SK-N-SH (cell line): Measurements from ENCODE around the gene SMC2.
A peak's percentile ranks its signal among the peaks of the same experiment; 100 is the strongest.

Source experiments
- CHD2 ChIP-seq: fragments of 150-350 bp; IDR thresholded peaks from 2 replicates; pipeline ENCODE4 v1.6.1; 2018; ENCODE audit warnings: low read length; ENCODE audit not compliant: partially characterized antibody
- ELF1 ChIP-seq: IDR thresholded peaks from 2 replicates; pipeline ENCODE4 v1.4.0; 2012
- EZH2phosphoT487 ChIP-seq: fragments of 200-600 bp; sonication (generic); IDR thresholded peaks from 2 replicates; pipeline ENCODE4 v1.6.1; 2017; ENCODE audit warnings: low read depth, mixed run types, mild to moderate bottlenecking, antibody characterized with exemption, moderate library complexity, borderline replicate concordance
- FOXJ3 ChIP-seq: sonication (generic); formaldehyde crosslinking; IDR thresholded peaks from 2 replicates; pipeline ENCODE4 v1.5.1; 2020; ENCODE audit warnings: mild to moderate bottlenecking, missing genetic modification reagents
- NRF1 ChIP-seq: IDR thresholded peaks from 2 replicates; pipeline ENCODE4 v1.6.1; 2012; ENCODE audit warnings: low read depth, mild to moderate bottlenecking, low read length
- POLR2AphosphoS5 ChIP-seq: IDR thresholded peaks from 2 replicates; pipeline ENCODE4 v1.6.1; 2012; ENCODE audit warnings: low read depth, low read length
- RFX5 ChIP-seq: IDR thresholded peaks from 2 replicates; pipeline ENCODE4 v1.6.1; 2012; ENCODE audit warnings: mild to moderate bottlenecking, improper control_type of control experiment, low read length
- TAF1 ChIP-seq: IDR thresholded peaks from 2 replicates; pipeline ENCODE4 v1.6.1; 2012; ENCODE audit warnings: low read depth, mild to moderate bottlenecking, low read length, moderate library complexity, borderline replicate concordance
- TEAD4 ChIP-seq: IDR thresholded peaks from 2 replicates; pipeline ENCODE4 v1.4.0; 2012; ENCODE audit warnings: mild to moderate bottlenecking, borderline replicate concordance; ENCODE audit not compliant: insufficient read depth
- TF ChIP-seq, protein P1 (sequence below): fragments of 200-600 bp; sonication (generic); IDR thresholded peaks from 2 replicates; pipeline ENCODE4 v1.6.1; 2017; ENCODE audit warnings: antibody characterized with exemption, mild to moderate bottlenecking, moderate library complexity
- TF ChIP-seq, protein P2 (sequence below): IDR thresholded peaks from 2 replicates; pipeline ENCODE4 v1.6.1; 2012; ENCODE audit warnings: mild to moderate bottlenecking, low read depth, low read length, moderate library complexity
- TF ChIP-seq, protein P3 (sequence below): IDR thresholded peaks from 2 replicates; pipeline ENCODE4; 2012
- TF ChIP-seq, protein P4 (sequence below): IDR thresholded peaks from 2 replicates; pipeline ENCODE4 v1.4.0; 2012; ENCODE audit warnings: low read depth

DNA sequence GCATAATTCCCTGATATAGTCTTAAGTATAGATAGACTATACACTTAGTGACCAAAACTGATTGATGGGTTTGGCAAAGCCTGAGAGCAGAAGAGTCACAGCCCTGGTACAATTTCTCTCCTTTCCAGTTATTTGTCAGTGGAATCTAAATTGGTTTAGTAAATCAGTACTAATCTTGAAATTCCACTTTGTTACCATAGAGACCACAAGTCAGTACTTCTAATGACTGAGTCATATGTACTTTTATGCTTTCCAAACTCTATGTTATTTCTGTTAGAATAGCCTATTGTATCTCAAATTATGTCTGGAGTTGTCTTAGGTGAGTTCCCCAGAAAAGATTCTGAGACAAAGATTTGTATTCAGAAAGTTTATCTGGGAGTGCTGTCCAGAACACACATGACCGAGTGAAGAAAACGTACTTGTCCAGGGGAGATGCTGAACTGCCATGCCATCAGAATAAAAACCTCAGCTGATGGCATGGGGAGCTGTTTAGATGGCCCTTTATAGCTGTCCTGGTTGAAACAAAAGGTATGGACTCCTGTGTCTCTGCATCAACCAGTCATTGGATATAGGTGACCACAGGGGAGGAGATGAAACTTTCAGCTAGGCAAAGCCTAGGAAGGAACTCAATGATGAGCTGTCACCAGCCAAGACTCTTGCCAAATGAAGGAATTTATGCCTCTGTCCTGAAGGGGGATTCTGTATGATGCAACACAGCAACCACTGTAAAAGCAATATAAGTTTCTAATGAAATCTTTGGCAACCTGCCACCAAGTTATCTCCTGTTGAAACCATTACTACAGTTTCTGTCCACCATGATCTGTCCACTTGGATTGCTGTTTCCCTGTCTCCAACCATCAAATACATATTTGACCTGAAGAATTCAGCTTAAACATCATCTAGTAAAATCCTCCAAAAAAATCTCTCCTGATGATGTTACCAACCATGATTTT lies 18.0 kb upstream of the SMC2 start:
- TF ChIP-seq FOXJ3 (CRISPR knock-in tag) = no peak
- no peak for TF ChIP-seq EZH2phosphoT487
- TF ChIP-seq, protein P1, sequence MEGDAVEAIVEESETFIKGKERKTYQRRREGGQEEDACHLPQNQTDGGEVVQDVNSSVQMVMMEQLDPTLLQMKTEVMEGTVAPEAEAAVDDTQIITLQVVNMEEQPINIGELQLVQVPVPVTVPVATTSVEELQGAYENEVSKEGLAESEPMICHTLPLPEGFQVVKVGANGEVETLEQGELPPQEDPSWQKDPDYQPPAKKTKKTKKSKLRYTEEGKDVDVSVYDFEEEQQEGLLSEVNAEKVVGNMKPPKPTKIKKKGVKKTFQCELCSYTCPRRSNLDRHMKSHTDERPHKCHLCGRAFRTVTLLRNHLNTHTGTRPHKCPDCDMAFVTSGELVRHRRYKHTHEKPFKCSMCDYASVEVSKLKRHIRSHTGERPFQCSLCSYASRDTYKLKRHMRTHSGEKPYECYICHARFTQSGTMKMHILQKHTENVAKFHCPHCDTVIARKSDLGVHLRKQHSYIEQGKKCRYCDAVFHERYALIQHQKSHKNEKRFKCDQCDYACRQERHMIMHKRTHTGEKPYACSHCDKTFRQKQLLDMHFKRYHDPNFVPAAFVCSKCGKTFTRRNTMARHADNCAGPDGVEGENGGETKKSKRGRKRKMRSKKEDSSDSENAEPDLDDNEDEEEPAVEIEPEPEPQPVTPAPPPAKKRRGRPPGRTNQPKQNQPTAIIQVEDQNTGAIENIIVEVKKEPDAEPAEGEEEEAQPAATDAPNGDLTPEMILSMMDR = no peak
- no peak for TF ChIP-seq ELF1
- TF ChIP-seq, protein P2, sequence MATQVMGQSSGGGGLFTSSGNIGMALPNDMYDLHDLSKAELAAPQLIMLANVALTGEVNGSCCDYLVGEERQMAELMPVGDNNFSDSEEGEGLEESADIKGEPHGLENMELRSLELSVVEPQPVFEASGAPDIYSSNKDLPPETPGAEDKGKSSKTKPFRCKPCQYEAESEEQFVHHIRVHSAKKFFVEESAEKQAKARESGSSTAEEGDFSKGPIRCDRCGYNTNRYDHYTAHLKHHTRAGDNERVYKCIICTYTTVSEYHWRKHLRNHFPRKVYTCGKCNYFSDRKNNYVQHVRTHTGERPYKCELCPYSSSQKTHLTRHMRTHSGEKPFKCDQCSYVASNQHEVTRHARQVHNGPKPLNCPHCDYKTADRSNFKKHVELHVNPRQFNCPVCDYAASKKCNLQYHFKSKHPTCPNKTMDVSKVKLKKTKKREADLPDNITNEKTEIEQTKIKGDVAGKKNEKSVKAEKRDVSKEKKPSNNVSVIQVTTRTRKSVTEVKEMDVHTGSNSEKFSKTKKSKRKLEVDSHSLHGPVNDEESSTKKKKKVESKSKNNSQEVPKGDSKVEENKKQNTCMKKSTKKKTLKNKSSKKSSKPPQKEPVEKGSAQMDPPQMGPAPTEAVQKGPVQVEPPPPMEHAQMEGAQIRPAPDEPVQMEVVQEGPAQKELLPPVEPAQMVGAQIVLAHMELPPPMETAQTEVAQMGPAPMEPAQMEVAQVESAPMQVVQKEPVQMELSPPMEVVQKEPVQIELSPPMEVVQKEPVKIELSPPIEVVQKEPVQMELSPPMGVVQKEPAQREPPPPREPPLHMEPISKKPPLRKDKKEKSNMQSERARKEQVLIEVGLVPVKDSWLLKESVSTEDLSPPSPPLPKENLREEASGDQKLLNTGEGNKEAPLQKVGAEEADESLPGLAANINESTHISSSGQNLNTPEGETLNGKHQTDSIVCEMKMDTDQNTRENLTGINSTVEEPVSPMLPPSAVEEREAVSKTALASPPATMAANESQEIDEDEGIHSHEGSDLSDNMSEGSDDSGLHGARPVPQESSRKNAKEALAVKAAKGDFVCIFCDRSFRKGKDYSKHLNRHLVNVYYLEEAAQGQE = no peak
- no peak for TF ChIP-seq TAF1
- TF ChIP-seq TEAD4 = 0 out of 2 replicates have a peak, but pooled peaks have one; percentile 31
- TF ChIP-seq, protein P3, sequence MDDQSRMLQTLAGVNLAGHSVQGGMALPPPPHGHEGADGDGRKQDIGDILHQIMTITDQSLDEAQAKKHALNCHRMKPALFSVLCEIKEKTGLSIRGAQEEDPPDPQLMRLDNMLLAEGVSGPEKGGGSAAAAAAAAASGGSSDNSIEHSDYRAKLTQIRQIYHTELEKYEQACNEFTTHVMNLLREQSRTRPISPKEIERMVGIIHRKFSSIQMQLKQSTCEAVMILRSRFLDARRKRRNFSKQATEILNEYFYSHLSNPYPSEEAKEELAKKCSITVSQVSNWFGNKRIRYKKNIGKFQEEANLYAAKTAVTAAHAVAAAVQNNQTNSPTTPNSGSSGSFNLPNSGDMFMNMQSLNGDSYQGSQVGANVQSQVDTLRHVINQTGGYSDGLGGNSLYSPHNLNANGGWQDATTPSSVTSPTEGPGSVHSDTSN = peak; percentile 76
- TF ChIP-seq, protein P4, sequence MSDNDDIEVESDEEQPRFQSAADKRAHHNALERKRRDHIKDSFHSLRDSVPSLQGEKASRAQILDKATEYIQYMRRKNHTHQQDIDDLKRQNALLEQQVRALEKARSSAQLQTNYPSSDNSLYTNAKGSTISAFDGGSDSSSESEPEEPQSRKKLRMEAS = no peak; the same call in 1 of the 2 replicates
- no peak for TF ChIP-seq NRF1
- no peak for TF ChIP-seq CHD2
- no peak for TF ChIP-seq RFX5
- no peak for TF ChIP-seq POLR2AphosphoS5
